ENCODE measurements around the gene NCAPD3.
"Not testable (repeated sequence)": the region's sequence is repeated elsewhere in the genome, so short reads cannot be mapped to it uniquely, and the experiment has no call there.

Gene NCAPD3

DNA sequence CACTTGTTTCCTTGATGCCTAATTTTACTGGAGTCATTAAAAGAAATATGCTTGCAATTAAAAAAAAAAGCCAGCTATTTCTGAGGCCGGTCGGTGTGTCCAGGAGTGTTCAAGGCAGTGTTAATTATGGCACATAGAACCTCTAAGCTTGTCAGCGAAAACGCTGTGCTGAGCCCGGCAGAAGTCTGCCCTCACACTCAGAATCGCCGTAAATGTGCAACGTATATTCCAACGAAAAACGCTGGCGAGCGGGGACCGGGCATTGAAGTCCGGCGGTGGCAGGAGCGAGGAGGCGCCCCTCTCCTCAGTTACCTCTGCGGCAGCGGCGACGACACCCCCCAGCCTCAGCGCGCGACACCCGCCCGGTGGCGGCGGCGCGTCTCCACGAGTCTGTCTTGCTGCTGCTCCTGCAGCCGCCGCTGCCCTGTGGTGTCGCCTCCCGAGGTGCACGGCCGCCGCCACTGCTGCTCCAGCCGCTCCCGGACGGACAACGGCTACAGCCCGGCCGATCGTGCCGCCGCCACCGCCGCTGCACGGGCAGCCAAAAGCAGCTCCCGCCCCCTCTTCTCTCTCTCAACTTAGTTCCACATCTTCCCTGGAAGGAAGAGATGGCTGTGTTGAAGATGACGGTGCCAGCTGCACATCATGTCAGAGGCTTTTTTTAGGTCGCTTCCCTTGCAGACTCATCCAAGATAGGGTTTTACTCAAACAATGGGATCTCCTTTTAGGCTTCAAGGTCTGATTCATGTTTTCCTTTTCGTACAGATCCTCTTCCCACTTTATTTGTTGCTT lies 98.9 kb downstream of the NCAPD3 start:
- no peak for DNase-seq

DNA sequence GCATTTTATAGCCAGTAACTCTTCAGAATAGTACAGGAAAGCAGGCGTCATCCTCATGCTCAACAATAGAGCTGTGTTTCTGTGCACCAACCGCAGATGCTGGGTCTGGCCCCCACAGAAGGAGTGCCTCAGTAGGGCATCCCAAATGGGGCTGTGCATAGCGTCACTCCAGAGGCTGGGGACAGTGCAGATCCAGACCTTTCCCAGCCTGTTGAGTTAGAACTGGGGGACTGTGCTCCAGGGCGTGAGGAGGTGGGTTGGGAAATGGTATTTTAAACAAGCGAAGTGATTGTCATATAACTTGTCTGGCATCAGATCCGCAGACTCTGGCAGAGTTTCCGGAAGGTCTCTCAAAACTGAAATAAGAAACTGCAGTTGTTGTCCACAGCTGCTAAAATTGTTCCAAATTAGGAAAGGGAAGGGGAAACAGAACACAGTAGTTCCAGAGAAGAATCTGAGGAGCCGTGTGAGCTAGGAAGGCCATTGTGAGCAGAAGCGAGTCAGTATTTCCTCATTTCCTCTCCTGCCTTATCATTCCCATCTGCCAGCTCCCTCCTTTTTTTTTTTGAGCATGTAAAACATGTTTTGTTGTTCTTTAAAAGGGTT lies 102.7 kb downstream of the NCAPD3 start:
- DNase-seq, result no peak

DNA sequence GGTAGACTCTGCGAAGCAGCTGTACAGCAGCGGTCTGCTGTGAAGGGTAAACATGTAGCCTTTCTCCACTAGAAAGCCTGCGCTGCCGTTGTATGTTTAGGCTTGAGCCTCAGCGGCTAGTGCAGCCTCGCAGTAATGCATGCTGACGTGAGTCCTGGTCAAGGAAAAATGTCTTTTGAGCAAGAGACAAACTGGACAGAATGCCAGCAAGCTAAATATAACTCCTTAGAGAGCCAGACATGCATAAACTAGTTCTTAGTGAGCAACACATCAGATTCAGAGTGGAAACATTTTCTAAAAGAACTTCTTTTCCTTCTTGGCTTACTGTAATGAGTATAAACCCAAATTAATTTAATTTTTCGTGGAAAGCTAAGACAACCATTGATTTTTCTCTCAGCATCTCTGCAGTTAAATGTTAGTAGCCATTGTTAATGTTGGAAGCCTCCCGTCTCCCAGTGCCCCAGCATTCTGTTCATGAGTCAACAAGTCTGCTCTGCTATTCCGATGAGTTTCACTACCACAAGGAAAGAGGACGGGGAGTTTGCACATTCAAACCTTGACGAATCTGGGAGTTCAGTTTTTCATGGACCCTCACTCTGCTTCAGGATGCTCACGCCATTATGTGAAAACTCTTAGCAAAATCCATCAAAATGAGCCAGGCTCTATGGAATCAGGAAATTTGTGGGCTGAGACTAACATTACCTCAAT lies 103.5 kb downstream of the NCAPD3 start:
- DNase-seq, result no peak

- no peak for DNase-seq
Measured at GRCh38 chr11:134119094-134119493, 104.7 kb downstream of the NCAPD3 start.

DNA sequence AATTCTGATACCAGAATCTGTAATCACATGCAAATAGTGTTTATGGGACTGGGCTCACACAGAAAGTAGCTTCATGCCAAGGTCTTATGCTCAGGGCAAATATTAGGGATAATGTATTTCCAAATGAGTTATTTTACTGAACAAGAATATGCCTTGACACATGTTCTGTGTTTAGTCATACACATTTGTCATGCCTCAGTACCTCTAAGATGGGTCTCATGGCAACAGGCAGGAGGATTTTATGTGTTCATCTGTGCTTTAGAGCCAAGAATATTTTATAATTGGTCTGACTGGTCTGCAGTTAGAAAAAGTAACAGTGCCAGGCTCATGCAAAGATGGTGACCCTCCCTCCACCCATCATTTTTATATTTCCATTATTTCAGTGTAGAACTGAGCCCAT lies 105.8 kb downstream of the NCAPD3 start:
- DNase-seq, result no peak

- no peak for DNase-seq
Measured at GRCh38 chr11:134116210-134116609, 107.6 kb downstream of the NCAPD3 start.

DNA sequence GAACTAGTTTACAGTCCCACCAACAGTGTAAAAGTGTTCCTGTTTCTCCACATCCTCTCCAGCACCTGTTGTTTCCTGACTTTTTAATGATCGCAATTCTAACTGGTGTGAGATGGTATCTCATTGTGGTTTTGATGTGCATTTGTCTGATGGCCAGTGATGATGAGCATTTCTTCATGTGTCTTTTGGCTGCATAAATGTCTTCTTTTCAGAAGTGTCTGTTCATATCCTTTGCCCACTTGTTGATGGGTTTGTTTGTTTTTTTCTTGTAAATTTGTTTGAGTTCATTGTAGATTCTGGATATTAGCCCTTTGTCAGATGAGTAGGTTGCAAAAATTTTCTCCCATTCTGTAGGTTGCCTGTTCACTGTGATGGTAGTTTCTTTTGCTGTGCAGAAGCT lies 110.0 kb downstream of the NCAPD3 start:
- DNase-seq, result not testable (repeated sequence)

GRCh38 chr11:134110252-134110815 lies 113.4 kb downstream of the NCAPD3 start:
- DNase-seq, result no peak
